Panc1 (cell line): Measurements from ENCODE around the gene PIGO. TPM values are rescaled to one million over a fixed set of nuclear protein-coding genes. Genes with fewer than 3 reads are reported as not detected.

Experiments
- ATAC-seq: fragments of 200-7000 bp; cut with Tn5 transposase; 2 replicates; pipeline ENCODE4 v1.9.1; 2020; ENCODE audit warnings: mild to moderate bottlenecking, moderate library complexity
- BruUV-seq: library from RNA; stranded (reverse); fragments of 400-500 nt; replicated peaks from 2 replicates; lab custom pipeline; 2021; lab: Mats Ljungman, UMichigan
- CTCF ChIA-PET: fragments of 300-600 bp; sonication (Branson Sonifier 250); formaldehyde crosslinking; loops from one replicate; lab custom pipeline; 2022; ENCODE audit warnings: antibody characterized with exemption; lab: Charles Lee
- POLR2A ChIA-PET: fragments of 300-600 bp; sonication (Branson Sonifier 250); formaldehyde crosslinking; loops from one replicate; lab custom pipeline; 2022; ENCODE audit warnings: antibody characterized with exemption; lab: Charles Lee
- DNase-seq: peaks from one replicate; pipeline ENCODE4 v3.0.0-alpha.2; 2010; ENCODE audit warnings: low read depth, low spot score
- H3K27ac ChIP-seq: 2 replicates; pipeline ENCODE4 v1.5.1; 2011; ENCODE audit warnings: mild to moderate bottlenecking, low read length, inconsistent platforms
- H3K27me3 ChIP-seq: fragments of 200-500 bp; sonication (Bioruptor generic); 2 replicates; pipeline ENCODE4 v1.6.0; 2014; ENCODE audit warnings: low read length, inconsistent platforms; ENCODE audit not compliant: control insufficient read depth, insufficient read depth
- H3K36me3 ChIP-seq: fragments of 200-500 bp; sonication (Bioruptor generic); 2 replicates; pipeline ENCODE4 v1.5.1; 2014; ENCODE audit warnings: inconsistent platforms, mild to moderate bottlenecking, low read length, moderate library complexity; ENCODE audit not compliant: control insufficient read depth, insufficient read depth
- H3K4me1 ChIP-seq: 2 replicates; pipeline ENCODE4 v1.5.1; 2011; ENCODE audit warnings: inconsistent platforms, mild to moderate bottlenecking, low read length, moderate library complexity; ENCODE audit not compliant: control insufficient read depth, insufficient read depth
- H3K4me3 ChIP-seq, 2 experiments: 2 replicates each; pipeline ENCODE4 v1.5.1; 2011 to 2012; ENCODE audit warnings: low read depth in 2 of 2, low read length in 2 of 2, mild to moderate bottlenecking in 2 of 2, inconsistent platforms in 1 of 2, moderate library complexity in 1 of 2
- H3K9me3 ChIP-seq: fragments of 200-500 bp; sonication (Bioruptor generic); 2 replicates; pipeline ENCODE4 v1.5.1; 2014; ENCODE audit warnings: low read depth, mild to moderate bottlenecking, inconsistent platforms, low read length, moderate library complexity; ENCODE audit not compliant: control insufficient read depth, insufficient read depth
- POLR2AphosphoS5 ChIP-seq: IDR thresholded peaks from 2 replicates; pipeline ENCODE4 v1.6.1; 2012; ENCODE audit warnings: mild to moderate bottlenecking, low read depth, low read length, moderate library complexity
- SIN3A ChIP-seq: IDR thresholded peaks from 2 replicates; pipeline ENCODE4 v1.6.1; 2012; ENCODE audit warnings: low read depth, mild to moderate bottlenecking, low read length, moderate library complexity, borderline replicate concordance; ENCODE audit not compliant: insufficient read depth
- TCF7L2 ChIP-seq: IDR thresholded peaks from 2 replicates; pipeline ENCODE4 v1.6.1; 2011; ENCODE audit warnings: mild to moderate bottlenecking, low read depth, low read length, inconsistent platforms
- in situ Hi-C: cut with HindIII; loops from 2 replicates; pipeline ENCODE4 v1.10.0; 2016; ENCODE audit warnings: low sequenced_read_pairs, low pct_unique_long_range_greater_than_20kb
- intact Hi-C: fragments of 100-400 bp; cut with micrococcal nuclease; formaldehyde crosslinking; loops from one replicate; pipeline ENCODE4 v1.10.0; 2022; ENCODE audit not compliant: unreplicated experiment
- total RNA-seq: library from RNA; stranded (reverse); gene quantifications from one replicate; pipeline ENCODE4 v1.2.1, GENCODE V29; 2021; ENCODE audit not compliant: unreplicated experiment
- TF ChIP-seq, protein P1 (sequence below): fragments of 450-650 bp; IDR thresholded peaks from 2 replicates; pipeline ENCODE4 v1.5.1; 2017; ENCODE audit warnings: mild to moderate bottlenecking
- TF ChIP-seq, protein P2 (sequence below), 2 experiments: IDR thresholded peaks; 2 replicates each; pipeline ENCODE4 v1.6.1; 2011 to 2012; ENCODE audit warnings: low read depth in 2 of 2, control low read depth in 1 of 2, low read length in 1 of 2, mild to moderate bottlenecking in 1 of 2, moderate library complexity in 1 of 2; ENCODE audit not compliant: insufficient read depth in 1 of 2

PIGO gene
- total RNA-seq, 1 experiment from 2014 or later = 58.7 TPM

DNA sequence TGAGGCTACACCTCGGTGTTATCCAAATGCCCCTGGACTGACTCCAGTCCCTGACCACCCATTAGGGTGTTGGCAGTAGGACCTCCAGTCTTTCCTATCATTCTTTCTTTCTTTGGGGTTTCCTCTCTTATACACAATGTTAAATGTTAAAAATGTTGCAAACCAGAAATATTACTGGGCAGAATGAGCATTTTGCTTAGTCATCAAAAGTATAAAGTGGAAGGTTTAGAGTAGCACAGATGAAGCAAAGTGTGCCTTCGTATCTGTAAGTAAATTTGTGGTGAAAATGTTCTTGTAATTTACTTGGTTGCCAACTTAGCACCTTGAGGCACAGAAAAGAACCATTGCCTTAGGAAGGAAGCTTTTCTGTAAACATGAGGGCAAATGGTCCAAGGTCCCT is 43.7 kb upstream of the PIGO start:
- DNase-seq = no peak
- in situ Hi-C loops = no loop called here
- CTCF ChIA-PET = interaction anchor here (0.6 kb wide), 1 partner anchor 695 kb away, joined by 3 read pairs; no protein-coding TSS in a partner anchor

DNA sequence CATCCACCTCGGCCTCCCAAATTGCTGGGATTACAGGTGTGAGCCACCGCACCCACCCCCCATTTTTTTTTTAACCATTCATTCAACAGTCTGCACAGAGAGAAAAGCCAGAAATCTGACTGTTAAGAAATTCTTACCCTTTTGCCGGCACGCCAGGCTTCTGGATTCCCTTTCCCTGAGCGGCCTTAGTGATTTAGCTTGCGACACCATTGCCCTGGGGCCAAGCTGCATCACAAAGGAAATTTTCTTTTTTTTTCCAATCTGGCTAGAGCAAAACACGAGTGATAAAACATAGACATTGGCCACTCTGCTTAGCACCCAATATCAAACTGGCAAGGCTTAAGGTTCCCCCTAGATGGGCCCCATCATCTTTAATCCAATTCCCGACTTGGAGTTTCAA is 40.5 kb upstream of the PIGO start:
- H3K27me3 ChIP-seq = no peaks in the 10 kb centered on the region
- no peak overlapping the region for H3K27ac ChIP-seq
- TF ChIP-seq TCF7L2 (no peak), POLR2AphosphoS5 (no peak), SIN3A (no peak)
- TF ChIP-seq, protein P1, sequence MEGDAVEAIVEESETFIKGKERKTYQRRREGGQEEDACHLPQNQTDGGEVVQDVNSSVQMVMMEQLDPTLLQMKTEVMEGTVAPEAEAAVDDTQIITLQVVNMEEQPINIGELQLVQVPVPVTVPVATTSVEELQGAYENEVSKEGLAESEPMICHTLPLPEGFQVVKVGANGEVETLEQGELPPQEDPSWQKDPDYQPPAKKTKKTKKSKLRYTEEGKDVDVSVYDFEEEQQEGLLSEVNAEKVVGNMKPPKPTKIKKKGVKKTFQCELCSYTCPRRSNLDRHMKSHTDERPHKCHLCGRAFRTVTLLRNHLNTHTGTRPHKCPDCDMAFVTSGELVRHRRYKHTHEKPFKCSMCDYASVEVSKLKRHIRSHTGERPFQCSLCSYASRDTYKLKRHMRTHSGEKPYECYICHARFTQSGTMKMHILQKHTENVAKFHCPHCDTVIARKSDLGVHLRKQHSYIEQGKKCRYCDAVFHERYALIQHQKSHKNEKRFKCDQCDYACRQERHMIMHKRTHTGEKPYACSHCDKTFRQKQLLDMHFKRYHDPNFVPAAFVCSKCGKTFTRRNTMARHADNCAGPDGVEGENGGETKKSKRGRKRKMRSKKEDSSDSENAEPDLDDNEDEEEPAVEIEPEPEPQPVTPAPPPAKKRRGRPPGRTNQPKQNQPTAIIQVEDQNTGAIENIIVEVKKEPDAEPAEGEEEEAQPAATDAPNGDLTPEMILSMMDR = no peak
- TF ChIP-seq, protein P2, sequence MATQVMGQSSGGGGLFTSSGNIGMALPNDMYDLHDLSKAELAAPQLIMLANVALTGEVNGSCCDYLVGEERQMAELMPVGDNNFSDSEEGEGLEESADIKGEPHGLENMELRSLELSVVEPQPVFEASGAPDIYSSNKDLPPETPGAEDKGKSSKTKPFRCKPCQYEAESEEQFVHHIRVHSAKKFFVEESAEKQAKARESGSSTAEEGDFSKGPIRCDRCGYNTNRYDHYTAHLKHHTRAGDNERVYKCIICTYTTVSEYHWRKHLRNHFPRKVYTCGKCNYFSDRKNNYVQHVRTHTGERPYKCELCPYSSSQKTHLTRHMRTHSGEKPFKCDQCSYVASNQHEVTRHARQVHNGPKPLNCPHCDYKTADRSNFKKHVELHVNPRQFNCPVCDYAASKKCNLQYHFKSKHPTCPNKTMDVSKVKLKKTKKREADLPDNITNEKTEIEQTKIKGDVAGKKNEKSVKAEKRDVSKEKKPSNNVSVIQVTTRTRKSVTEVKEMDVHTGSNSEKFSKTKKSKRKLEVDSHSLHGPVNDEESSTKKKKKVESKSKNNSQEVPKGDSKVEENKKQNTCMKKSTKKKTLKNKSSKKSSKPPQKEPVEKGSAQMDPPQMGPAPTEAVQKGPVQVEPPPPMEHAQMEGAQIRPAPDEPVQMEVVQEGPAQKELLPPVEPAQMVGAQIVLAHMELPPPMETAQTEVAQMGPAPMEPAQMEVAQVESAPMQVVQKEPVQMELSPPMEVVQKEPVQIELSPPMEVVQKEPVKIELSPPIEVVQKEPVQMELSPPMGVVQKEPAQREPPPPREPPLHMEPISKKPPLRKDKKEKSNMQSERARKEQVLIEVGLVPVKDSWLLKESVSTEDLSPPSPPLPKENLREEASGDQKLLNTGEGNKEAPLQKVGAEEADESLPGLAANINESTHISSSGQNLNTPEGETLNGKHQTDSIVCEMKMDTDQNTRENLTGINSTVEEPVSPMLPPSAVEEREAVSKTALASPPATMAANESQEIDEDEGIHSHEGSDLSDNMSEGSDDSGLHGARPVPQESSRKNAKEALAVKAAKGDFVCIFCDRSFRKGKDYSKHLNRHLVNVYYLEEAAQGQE (IDR thresholded peaks at IDR 0.05; ENCODE audit: insufficient read depth in 1 of 2, low read depth in 2 of 2, low read length in 1 of 2) = no peak
- ATAC-seq = no peak
- no TSS peak for BruUV-seq
- ChIA-PET CTCF (interaction anchor here (0.7 kb wide), 1 partner anchor 25 kb away, joined by 8 read pairs; no protein-coding TSS in a partner anchor), POLR2A (interaction anchor here (1.4 kb wide), 1 partner anchor 25 kb away, joined by 7 read pairs; the partner anchor contains the start of gene UNC13B)
- peaks cover 7% of the 10 kb centered on the region; the same call in 1 of the 2 replicates for H3K9me3 ChIP-seq
- H3K4me3 ChIP-seq = no peak overlapping the region
- no peaks in the 10 kb centered on the region for H3K36me3 ChIP-seq
- H3K4me1 ChIP-seq = no peaks in the 10 kb centered on the region
- intact Hi-C loops (no loop called here), in situ Hi-C loops (no loop called here)
- DNase-seq = no peak

More for the DNA sequence above, 43.7 kb upstream of the PIGO start:
- POLR2A ChIA-PET = no interaction called here
- no TSS peak for BruUV-seq
- no peak for ATAC-seq
- Histone ChIP-seq H3K9me3 (peaks cover 9% of the 10 kb centered on the region; the same call in 1 of the 2 replicates), H3K4me1 (no peaks in the 10 kb centered on the region), H3K27ac (no peak overlapping the region), H3K36me3 (no peaks in the 10 kb centered on the region), H3K27me3 (no peaks in the 10 kb centered on the region), H3K4me3 (no peak overlapping the region)
- intact Hi-C loops = no loop called here
- TF ChIP-seq, protein P1 = no peak
- TF ChIP-seq, protein P2 (IDR thresholded peaks at IDR 0.05; ENCODE audit: insufficient read depth in 1 of 2, low read depth in 2 of 2, low read length in 1 of 2) = no peak
- TF ChIP-seq SIN3A (no peak), TCF7L2 (no peak), POLR2AphosphoS5 (no peak)
